ENCODE results near the gene DNAJC5G.

Gene DNAJC5G

GRCh38 chr2:27243391-27244130 lies 31.7 kb upstream of the DNAJC5G start:
- Histone ChIP-seq H3K4me2 (ENCODE audit: low read length) (no peak overlapping the region), H3K9ac (ENCODE audit: low read length) (no peak overlapping the region), H4K20me1 (ENCODE audit: insufficient read depth, low read length) (no peaks in the 10 kb centered on the region), H3K4me1 (ENCODE audit: low read length) (no peaks in the 10 kb centered on the region), H3K9me3 (ENCODE audit: insufficient read depth, low read length) (no peaks in the 10 kb centered on the region), H3K79me2 (ENCODE audit: low read length) (no peaks in the 10 kb centered on the region), H3K4me3 (ENCODE audit: low read length) (no peak overlapping the region), H3K36me3 (replicated peaks; ENCODE audit: low read depth, low read length) (peaks cover 56% of the 10 kb centered on the region), H3K27me3 (ENCODE audit: low read depth, low read length) (no peaks in the 10 kb centered on the region), H3K27ac (ENCODE audit: low read length) (no peak overlapping the region), H2AFZ (ENCODE audit: low read depth, low read length) (no peak overlapping the region)
- TF ChIP-seq, protein P1, sequence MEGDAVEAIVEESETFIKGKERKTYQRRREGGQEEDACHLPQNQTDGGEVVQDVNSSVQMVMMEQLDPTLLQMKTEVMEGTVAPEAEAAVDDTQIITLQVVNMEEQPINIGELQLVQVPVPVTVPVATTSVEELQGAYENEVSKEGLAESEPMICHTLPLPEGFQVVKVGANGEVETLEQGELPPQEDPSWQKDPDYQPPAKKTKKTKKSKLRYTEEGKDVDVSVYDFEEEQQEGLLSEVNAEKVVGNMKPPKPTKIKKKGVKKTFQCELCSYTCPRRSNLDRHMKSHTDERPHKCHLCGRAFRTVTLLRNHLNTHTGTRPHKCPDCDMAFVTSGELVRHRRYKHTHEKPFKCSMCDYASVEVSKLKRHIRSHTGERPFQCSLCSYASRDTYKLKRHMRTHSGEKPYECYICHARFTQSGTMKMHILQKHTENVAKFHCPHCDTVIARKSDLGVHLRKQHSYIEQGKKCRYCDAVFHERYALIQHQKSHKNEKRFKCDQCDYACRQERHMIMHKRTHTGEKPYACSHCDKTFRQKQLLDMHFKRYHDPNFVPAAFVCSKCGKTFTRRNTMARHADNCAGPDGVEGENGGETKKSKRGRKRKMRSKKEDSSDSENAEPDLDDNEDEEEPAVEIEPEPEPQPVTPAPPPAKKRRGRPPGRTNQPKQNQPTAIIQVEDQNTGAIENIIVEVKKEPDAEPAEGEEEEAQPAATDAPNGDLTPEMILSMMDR (IDR thresholded peaks at IDR 0.05; ENCODE audit: low read depth, low read length) = no peak
- TF ChIP-seq EZH2phosphoT487 (IDR thresholded peaks at IDR 0.05; ENCODE audit: low read depth) = no peak

DNA sequence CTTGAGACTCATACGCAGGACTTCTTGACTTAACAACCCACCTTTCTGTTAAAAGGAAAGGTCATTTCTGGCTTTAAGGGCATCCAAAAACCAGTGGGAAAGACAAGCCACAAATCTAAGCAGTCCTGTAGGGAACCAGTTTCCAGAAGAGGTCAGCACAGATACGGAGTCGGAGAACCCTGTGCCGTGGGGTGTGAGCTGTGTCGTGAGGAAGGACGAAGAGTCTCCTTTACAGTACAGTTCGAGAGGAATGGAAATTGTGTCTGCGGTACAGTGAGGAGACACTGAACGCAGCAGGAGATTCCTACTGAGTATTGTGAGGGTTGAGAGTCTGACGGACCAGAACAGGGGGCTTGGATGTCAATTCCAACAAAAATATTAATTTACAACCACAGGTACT lies 30.1 kb upstream of the DNAJC5G start:
- H3K4me1 ChIP-seq (ENCODE audit: low read length) = no peaks in the 10 kb centered on the region
- no peaks in the 10 kb centered on the region for H4K20me1 ChIP-seq (ENCODE audit: insufficient read depth, low read length)
- no peak overlapping the region for H3K9ac ChIP-seq (ENCODE audit: low read length)
- H3K36me3 ChIP-seq (replicated peaks; ENCODE audit: low read depth, low read length) = peaks cover 44% of the 10 kb centered on the region
- no peaks in the 10 kb centered on the region for H3K9me3 ChIP-seq (ENCODE audit: insufficient read depth, low read length)
- no peaks in the 10 kb centered on the region for H3K27me3 ChIP-seq (ENCODE audit: low read depth, low read length)
- H3K79me2 ChIP-seq (ENCODE audit: low read length) = no peaks in the 10 kb centered on the region
- H3K4me2 ChIP-seq (ENCODE audit: low read length) = no peak overlapping the region
- TF ChIP-seq, protein P1 (IDR thresholded peaks at IDR 0.05; ENCODE audit: low read depth, low read length) = no peak
- no peak for TF ChIP-seq EZH2phosphoT487 (IDR thresholded peaks at IDR 0.05; ENCODE audit: low read depth)
- H2AFZ ChIP-seq (ENCODE audit: low read depth, low read length) = no peak overlapping the region
- H3K4me3 ChIP-seq (ENCODE audit: low read length) = no peak overlapping the region
- no peak overlapping the region for H3K27ac ChIP-seq (ENCODE audit: low read length)

GRCh38 chr2:27245626-27246025 lies 29.6 kb upstream of the DNAJC5G start:
- H3K27me3 ChIP-seq (ENCODE audit: low read depth, low read length) = no peaks in the 10 kb centered on the region
- no peaks in the 10 kb centered on the region for H3K79me2 ChIP-seq (ENCODE audit: low read length)
- no peak overlapping the region for H2AFZ ChIP-seq (ENCODE audit: low read depth, low read length)
- peaks cover 5% of the 10 kb centered on the region for H3K4me1 ChIP-seq (ENCODE audit: low read length)
- H3K9ac ChIP-seq (ENCODE audit: low read length) = no peak overlapping the region
- no peak overlapping the region for H3K4me3 ChIP-seq (ENCODE audit: low read length)
- no peak overlapping the region for H3K4me2 ChIP-seq (ENCODE audit: low read length)
- TF ChIP-seq, protein P1 (IDR thresholded peaks at IDR 0.05; ENCODE audit: low read depth, low read length) = no peak
- no peak for TF ChIP-seq EZH2phosphoT487 (IDR thresholded peaks at IDR 0.05; ENCODE audit: low read depth)
- H4K20me1 ChIP-seq (ENCODE audit: insufficient read depth, low read length) = no peaks in the 10 kb centered on the region
- H3K36me3 ChIP-seq (replicated peaks; ENCODE audit: low read depth, low read length) = peaks cover 39% of the 10 kb centered on the region
- H3K27ac ChIP-seq (ENCODE audit: low read length) = no peak overlapping the region
- no peaks in the 10 kb centered on the region for H3K9me3 ChIP-seq (ENCODE audit: insufficient read depth, low read length)

DNA sequence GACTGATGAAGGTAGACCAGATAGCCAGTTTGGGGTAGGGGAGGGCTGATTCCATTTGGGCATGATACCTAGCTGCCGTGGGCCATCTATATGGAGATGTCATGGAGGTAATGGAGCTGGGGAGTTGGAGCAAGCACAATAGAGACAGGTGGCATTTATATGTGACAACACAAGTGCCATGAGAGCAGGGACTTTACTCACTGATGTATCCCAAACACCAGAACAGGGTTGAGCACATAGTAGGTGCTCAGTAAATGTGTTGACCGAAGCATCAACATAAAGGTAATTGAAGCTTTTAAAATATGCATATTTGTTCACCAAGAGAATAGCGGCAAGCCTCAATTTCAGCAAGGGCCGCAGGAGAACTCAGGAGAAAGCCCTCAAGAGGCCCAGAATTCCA lies 27.3 kb upstream of the DNAJC5G start:
- no peak overlapping the region for H3K27ac ChIP-seq (ENCODE audit: low read length)
- peaks cover 20% of the 10 kb centered on the region for H3K36me3 ChIP-seq (replicated peaks; ENCODE audit: low read depth, low read length)

More for the DNA sequence above, 27.3 kb upstream of the DNAJC5G start:
- no peak for TF ChIP-seq EZH2phosphoT487 (IDR thresholded peaks at IDR 0.05; ENCODE audit: low read depth)
- TF ChIP-seq, protein P1 (IDR thresholded peaks at IDR 0.05; ENCODE audit: low read depth, low read length) = no peak
- H3K4me1 ChIP-seq (ENCODE audit: low read length) = peaks cover 20% of the 10 kb centered on the region
- peaks cover 7% of the 10 kb centered on the region; the same call in 1 of the 2 replicates for H3K27me3 ChIP-seq (ENCODE audit: low read depth, low read length)
- H3K79me2 ChIP-seq (ENCODE audit: low read length) = no peaks in the 10 kb centered on the region
- H3K4me3 ChIP-seq (ENCODE audit: low read length) = no peak overlapping the region
- H2AFZ ChIP-seq (ENCODE audit: low read depth, low read length) = no peak overlapping the region
- no peaks in the 10 kb centered on the region for H3K9me3 ChIP-seq (ENCODE audit: insufficient read depth, low read length)
- no peak overlapping the region for H3K9ac ChIP-seq (ENCODE audit: low read length)
- no peak overlapping the region for H3K4me2 ChIP-seq (ENCODE audit: low read length)
- no peaks in the 10 kb centered on the region for H4K20me1 ChIP-seq (ENCODE audit: insufficient read depth, low read length)
